GM19239 (cell line): Measurements from ENCODE around the gene HOXC11.

Experiments
- DNase-seq: peaks from one replicate; pipeline ENCODE4 v3.0.0; 2011; ENCODE audit warnings: low spot score; ENCODE audit not compliant: insufficient read length
- FAIRE-seq: peaks from 2 replicates; lab custom pipeline; 2011; peaks lifted over from hg19 to GRCh38; lab: Jason Lieb, UNC

The HOXC11 gene

GRCh38 chr12:53956251-53956887 lies 16.6 kb upstream of the HOXC11 start:
- FAIRE-seq (no peak), DNase-seq (no peak)

GRCh38 chr12:53956914-53957536 lies 15.9 kb upstream of the HOXC11 start:
- no peak for DNase-seq
- FAIRE-seq, result no peak

GRCh38 chr12:53958128-53958527 lies 14.8 kb upstream of the HOXC11 start:
- FAIRE-seq (no peak), DNase-seq (no peak)

- no peak for DNase-seq
- FAIRE-seq, result no peak
Observed at GRCh38 chr12:53959314-53959713, 13.6 kb upstream of the HOXC11 start.

- no peak for DNase-seq
- no peak for FAIRE-seq
Observed at GRCh38 chr12:53960187-53961024, 12.5 kb upstream of the HOXC11 start.

- no peak for FAIRE-seq
- DNase-seq, result no peak
Observed at GRCh38 chr12:53961025-53961761, 11.7 kb upstream of the HOXC11 start.

- DNase-seq (no peak), FAIRE-seq (no peak)
Observed at GRCh38 chr12:53963005-53963404, 9.9 kb upstream of the HOXC11 start.

GRCh38 chr12:53963434-53964314 lies 9.3 kb upstream of the HOXC11 start:
- no peak for DNase-seq
- no peak for FAIRE-seq

GRCh38 chr12:53964315-53964713 lies 8.6 kb upstream of the HOXC11 start:
- DNase-seq (no peak), FAIRE-seq (no peak)

GRCh38 chr12:53965281-53966084 lies 7.4 kb upstream of the HOXC11 start:
- FAIRE-seq (no peak), DNase-seq (no peak)

GRCh38 chr12:53966085-53966384 lies 6.9 kb upstream of the HOXC11 start:
- FAIRE-seq (no peak), DNase-seq (no peak)

GRCh38 chr12:53966385-53967133 lies 6.4 kb upstream of the HOXC11 start:
- DNase-seq (no peak), FAIRE-seq (no peak)

- DNase-seq, result no peak
- no peak for FAIRE-seq
Observed at GRCh38 chr12:53967421-53967925, 5.5 kb upstream of the HOXC11 start.

GRCh38 chr12:53968214-53969127 lies 4.5 kb upstream of the HOXC11 start:
- no peak for FAIRE-seq
- DNase-seq, result no peak

- FAIRE-seq (no peak), DNase-seq (no peak)
Observed at GRCh38 chr12:53969588-53970259, 3.2 kb upstream of the HOXC11 start.

- no peak for DNase-seq
- FAIRE-seq, result no peak
Observed at GRCh38 chr12:53970451-53970850, 2.5 kb upstream of the HOXC11 start.

- no peak for FAIRE-seq
- DNase-seq, result no peak
Observed at GRCh38 chr12:53971129-53971528, 1.8 kb upstream of the HOXC11 start.
